ENCODE results near the gene FBXL7. TPM values are rescaled to one million over a fixed set of nuclear protein-coding genes. Genes with fewer than 3 reads are reported as not detected.

FBXL7 gene
- total and polyA plus RNA-seq, 2 experiments from 2014 or later = 3.2 to 7.5 TPM

DNA sequence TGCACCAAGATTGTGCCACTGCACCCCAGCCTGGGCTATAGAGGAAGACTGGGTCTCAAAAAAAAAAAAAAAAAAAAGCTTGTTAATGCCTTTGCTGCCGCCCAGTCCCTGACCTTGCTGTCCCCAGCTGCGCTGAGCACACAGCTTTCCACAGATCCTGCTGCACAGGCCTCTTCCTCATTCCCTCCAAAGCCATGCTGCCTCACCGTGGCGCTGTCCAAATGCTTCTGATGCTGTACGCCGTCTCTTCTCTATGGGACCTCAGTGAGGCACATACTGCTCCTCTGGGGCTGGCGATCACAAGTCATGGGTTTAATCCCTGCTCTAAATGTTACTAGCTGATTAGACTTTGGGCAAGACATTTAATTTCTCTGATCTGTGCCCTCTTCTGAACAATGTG lies 234.1 kb downstream of the FBXL7 start:
- in situ Hi-C loops (cut with MboI) = no loop called here
- H3K9me3 ChIP-seq (ENCODE audit: low read depth) = no peaks in the 10 kb centered on the region
- DNase-seq = no peak
- peaks cover 10% of the 10 kb centered on the region for H3K79me2 ChIP-seq (ENCODE audit: insufficient read depth)
- H3K4me3 ChIP-seq = no peak overlapping the region
- H3F3A ChIP-seq (ENCODE audit: insufficient read depth) = peaks cover 19% of the 10 kb centered on the region
- no peak overlapping the region for H3K4me2 ChIP-seq (ENCODE audit: unreplicated experiment)
- no peaks in the 10 kb centered on the region for H3K27me3 ChIP-seq (replicated peaks; ENCODE audit: insufficient read depth)
- H3K9ac ChIP-seq = no peak overlapping the region
- H4K20me1 ChIP-seq (ENCODE audit: insufficient read depth) = no peaks in the 10 kb centered on the region
- no peak overlapping the region for H3K27ac ChIP-seq
- peaks cover 16% of the 10 kb centered on the region for H3K4me1 ChIP-seq (ENCODE audit: insufficient read depth)
- WGBS, 2 experiments (ENCODE audit: low coverage in 1 of 2, low lambda C conversion rate in 2 of 2, missing lambda C conversion rate in 2 of 2) = 96 to 99% methylated on average over 7 of the region's 7 CpGs
- TF ChIP-seq EZH2phosphoT487 (IDR thresholded peaks at IDR 0.05; ENCODE audit: insufficient read depth, low read depth) (no peak), EZH2 (IDR thresholded peaks at IDR 0.05; ENCODE audit: insufficient read depth, poor library complexity, severe bottlenecking) (no peak)
- no peaks in the 10 kb centered on the region for H3K9me2 ChIP-seq (ENCODE audit: insufficient read depth)
- H3K36me3 ChIP-seq (ENCODE audit: low read depth) = no peaks in the 10 kb centered on the region
- no peak overlapping the region for H2AFZ ChIP-seq

DNA sequence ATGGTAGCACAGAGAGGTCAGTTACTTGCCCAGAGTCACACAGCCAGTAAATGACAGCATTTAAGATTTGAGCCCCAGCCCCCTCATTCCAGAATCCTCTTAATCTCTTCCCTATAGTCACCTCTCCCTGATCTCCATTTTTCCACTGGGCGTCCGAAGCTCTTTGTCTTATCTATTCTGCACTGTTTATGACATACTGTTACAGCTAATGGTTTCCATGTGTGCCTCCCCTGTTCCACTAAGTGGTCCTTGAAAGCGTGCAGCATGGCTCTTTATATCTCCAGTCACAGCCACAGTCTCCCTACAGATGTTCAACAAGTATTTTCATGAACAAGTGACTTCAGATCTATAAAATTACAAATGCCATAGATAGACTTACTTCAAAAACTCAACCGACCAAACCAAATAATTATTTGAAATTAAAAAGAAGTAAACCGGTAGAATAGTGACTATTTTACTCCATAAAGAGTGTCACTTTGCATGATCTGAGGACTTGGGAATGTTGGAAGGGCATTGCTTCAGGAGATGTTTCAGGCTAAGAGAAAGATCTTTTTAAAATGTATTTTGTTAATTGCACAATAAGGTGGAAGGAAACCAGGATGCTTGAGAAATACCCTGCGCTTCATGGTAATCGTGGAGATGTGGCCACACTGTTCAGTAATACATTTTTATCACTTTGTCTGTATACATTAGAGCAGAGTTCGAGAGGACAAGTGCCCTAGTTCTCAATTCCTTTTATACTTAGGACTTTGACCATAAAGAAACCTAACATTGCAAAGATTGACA lies 237.2 kb downstream of the FBXL7 start:
- Histone ChIP-seq H3F3A (ENCODE audit: insufficient read depth) (peaks cover 19% of the 10 kb centered on the region), H3K9me3 (ENCODE audit: low read depth) (no peaks in the 10 kb centered on the region), H3K9me2 (ENCODE audit: insufficient read depth) (no peaks in the 10 kb centered on the region), H3K79me2 (ENCODE audit: insufficient read depth) (peaks cover 26% of the 10 kb centered on the region), H3K27me3 (replicated peaks; ENCODE audit: insufficient read depth) (no peaks in the 10 kb centered on the region), H3K36me3 (ENCODE audit: low read depth) (no peaks in the 10 kb centered on the region), H4K20me1 (ENCODE audit: insufficient read depth) (no peaks in the 10 kb centered on the region), H3K27ac (peak overlapping the region; percentile 34), H3K4me3 (peak overlapping the region; percentile 39), H3K4me2 (ENCODE audit: unreplicated experiment) (peak overlapping the region; percentile 46), H3K4me1 (ENCODE audit: insufficient read depth) (peaks cover 16% of the 10 kb centered on the region), H3K9ac (no peak overlapping the region), H2AFZ (no peak overlapping the region)
- in situ Hi-C loops (cut with MboI) = no loop called here
- peak; percentile 62 for DNase-seq
- TF ChIP-seq EZH2 (IDR thresholded peaks at IDR 0.05; ENCODE audit: insufficient read depth, poor library complexity, severe bottlenecking) (no peak), EZH2phosphoT487 (IDR thresholded peaks at IDR 0.05; ENCODE audit: insufficient read depth, low read depth) (no peak)
- WGBS, 2 experiments (ENCODE audit: low coverage in 1 of 2, low lambda C conversion rate in 2 of 2, missing lambda C conversion rate in 2 of 2) = 16 to 24% methylated on average over 8 of the region's 8 CpGs

GRCh38 chr5:15737871-15738664 lies 238.1 kb downstream of the FBXL7 start:
- Histone ChIP-seq H3K9me2 (ENCODE audit: insufficient read depth) (no peaks in the 10 kb centered on the region), H3K4me2 (ENCODE audit: unreplicated experiment) (peak overlapping the region; percentile 46), H3K27ac (peak overlapping the region; percentile 34), H3K9ac (no peak overlapping the region), H3K4me3 (peak overlapping the region; percentile 39), H3K9me3 (ENCODE audit: low read depth) (no peaks in the 10 kb centered on the region), H3K79me2 (ENCODE audit: insufficient read depth) (peaks cover 29% of the 10 kb centered on the region), H2AFZ (no peak overlapping the region), H3F3A (ENCODE audit: insufficient read depth) (peaks cover 19% of the 10 kb centered on the region), H4K20me1 (ENCODE audit: insufficient read depth) (no peaks in the 10 kb centered on the region), H3K4me1 (ENCODE audit: insufficient read depth) (peaks cover 16% of the 10 kb centered on the region), H3K36me3 (ENCODE audit: low read depth) (no peaks in the 10 kb centered on the region), H3K27me3 (replicated peaks; ENCODE audit: insufficient read depth) (no peaks in the 10 kb centered on the region)
- TF ChIP-seq EZH2 (IDR thresholded peaks at IDR 0.05; ENCODE audit: insufficient read depth, poor library complexity, severe bottlenecking) = no peak
- TF ChIP-seq EZH2phosphoT487 (IDR thresholded peaks at IDR 0.05; ENCODE audit: insufficient read depth, low read depth) = no peak
- in situ Hi-C loops (cut with MboI) = no loop called here
- DNase-seq = peak; percentile 39
- 29 to 30% methylated on average over 5 of the region's 5 CpGs for WGBS, 2 experiments (ENCODE audit: low coverage in 1 of 2, low lambda C conversion rate in 2 of 2, missing lambda C conversion rate in 2 of 2)

GRCh38 chr5:15740383-15740782 lies 240.4 kb downstream of the FBXL7 start:
- Histone ChIP-seq H2AFZ (no peak overlapping the region), H3K36me3 (ENCODE audit: low read depth) (no peaks in the 10 kb centered on the region), H3K4me1 (ENCODE audit: insufficient read depth) (peaks cover 16% of the 10 kb centered on the region), H3K79me2 (ENCODE audit: insufficient read depth) (peaks cover 28% of the 10 kb centered on the region), H3K4me2 (ENCODE audit: unreplicated experiment) (no peak overlapping the region), H3K9me2 (ENCODE audit: insufficient read depth) (no peaks in the 10 kb centered on the region), H4K20me1 (ENCODE audit: insufficient read depth) (no peaks in the 10 kb centered on the region), H3F3A (ENCODE audit: insufficient read depth) (peaks cover 19% of the 10 kb centered on the region), H3K9ac (no peak overlapping the region), H3K27me3 (replicated peaks; ENCODE audit: insufficient read depth) (no peaks in the 10 kb centered on the region), H3K9me3 (ENCODE audit: low read depth) (no peaks in the 10 kb centered on the region), H3K27ac (no peak overlapping the region), H3K4me3 (no peak overlapping the region)
- DNase-seq = no peak
- no peak for TF ChIP-seq EZH2 (IDR thresholded peaks at IDR 0.05; ENCODE audit: insufficient read depth, poor library complexity, severe bottlenecking)
- no peak for TF ChIP-seq EZH2phosphoT487 (IDR thresholded peaks at IDR 0.05; ENCODE audit: insufficient read depth, low read depth)
- in situ Hi-C loops (cut with MboI) = no loop called here

All from GM23248 (cell line).